Tongue (tissue), 2 donors: ENCODE results near the gene PRDM15. TPM values are rescaled to one million over a fixed set of nuclear protein-coding genes. Genes with fewer than 3 reads are reported as not detected.

Experiments
- DNase-seq: peaks from one replicate; pipeline ENCODE4 v3.0.0-alpha.2; 2015
- total RNA-seq: library from RNA; depleted of rRNA; stranded (reverse); fragments of >200 nt; gene quantifications from one replicate; pipeline ENCODE4 v1.2.3, GENCODE V29; 2014

The PRDM15 gene
- total RNA-seq, 1 donor from 2014 or later = 7.0 TPM

- no peak for DNase-seq
Observed at GRCh38 chr21:41823906-41824305, 55.2 kb downstream of the PRDM15 start.

- DNase-seq = no peak
Observed at GRCh38 chr21:41823166-41823565, 56.0 kb downstream of the PRDM15 start.

- DNase-seq = no peak
Observed at GRCh38 chr21:41821756-41822431, 57.2 kb downstream of the PRDM15 start.

GRCh38 chr21:41821081-41821755 lies 57.9 kb downstream of the PRDM15 start:
- no peak for DNase-seq

GRCh38 chr21:41820384-41821080 lies 58.6 kb downstream of the PRDM15 start:
- no peak for DNase-seq

- no peak for DNase-seq
Observed at GRCh38 chr21:41819856-41820281, 59.3 kb downstream of the PRDM15 start.

- DNase-seq = no peak
Observed at GRCh38 chr21:41819236-41819855, 59.8 kb downstream of the PRDM15 start.

GRCh38 chr21:41817877-41818855 lies 61.0 kb downstream of the PRDM15 start:
- no peak for DNase-seq

- DNase-seq = peak; percentile 79
Observed at GRCh38 chr21:41817228-41817627, 61.9 kb downstream of the PRDM15 start.

GRCh38 chr21:41816583-41817165 lies 62.5 kb downstream of the PRDM15 start:
- peak; percentile 76 for DNase-seq

GRCh38 chr21:41815652-41816582 lies 63.2 kb downstream of the PRDM15 start:
- no peak for DNase-seq

- no peak for DNase-seq
Observed at GRCh38 chr21:41813226-41813625, 65.9 kb downstream of the PRDM15 start.

- no peak for DNase-seq
Observed at GRCh38 chr21:41812679-41813078, 66.5 kb downstream of the PRDM15 start.

- no peak for DNase-seq
Observed at GRCh38 chr21:41810597-41810932, 68.6 kb downstream of the PRDM15 start.

- DNase-seq = no peak
Observed at GRCh38 chr21:41809891-41810596, 69.1 kb downstream of the PRDM15 start.

GRCh38 chr21:41808846-41809245 lies 70.3 kb downstream of the PRDM15 start:
- DNase-seq = no peak

- DNase-seq = no peak
Observed at GRCh38 chr21:41808094-41808493, 71.0 kb downstream of the PRDM15 start.

GRCh38 chr21:41806773-41807172 lies 72.4 kb downstream of the PRDM15 start:
- DNase-seq = no peak

GRCh38 chr21:41805643-41806042 lies 73.5 kb downstream of the PRDM15 start:
- DNase-seq = no peak

- no peak for DNase-seq
Observed at GRCh38 chr21:41805038-41805437, 74.1 kb downstream of the PRDM15 start.
